Measurements from ENCODE around the gene RXRA. TPM values are rescaled to one million over a fixed set of nuclear protein-coding genes. Genes with fewer than 3 reads are reported as not detected.

RXRA gene
- total and polyA plus RNA-seq, 2 of the 4 experiments (the other 2 are of a cell fraction) = 7.5 to 17.9 TPM

DNA sequence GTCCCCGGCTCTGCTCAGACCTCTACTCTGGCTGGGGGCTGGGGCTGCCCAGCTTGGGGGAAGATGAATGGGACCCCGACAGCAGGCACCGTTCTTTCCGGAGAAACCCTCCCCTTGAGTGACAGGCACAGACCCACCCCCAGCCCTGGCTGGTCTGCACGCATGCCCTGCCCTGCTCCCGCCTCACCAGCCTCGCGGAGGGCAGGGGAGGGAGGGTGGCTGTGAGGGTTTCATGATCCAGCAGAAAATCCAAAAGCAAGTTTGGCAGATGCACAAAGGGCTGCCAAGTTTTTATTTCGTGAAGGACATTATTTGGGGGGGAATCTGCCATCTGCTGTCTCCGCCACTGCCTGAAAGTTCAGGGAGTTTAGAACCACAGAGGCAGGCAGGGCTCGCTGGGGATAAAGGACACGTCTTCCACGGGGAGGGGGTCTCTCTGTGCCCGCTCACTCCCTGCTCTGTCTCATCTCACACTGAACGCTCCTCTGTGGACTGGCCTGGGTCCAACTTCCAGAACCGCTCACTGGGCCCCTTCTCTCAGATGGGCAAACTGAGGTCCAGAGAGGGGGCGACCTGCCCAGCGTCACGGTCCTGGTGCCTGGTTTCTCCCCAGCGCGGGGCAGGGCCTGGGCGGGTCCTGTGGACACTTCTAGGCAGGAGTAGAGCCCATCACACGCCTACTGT, 92.9 kb downstream of the RXRA start:
- H2BK20ac ChIP-seq (ENCODE audit: low read depth, low read length) = no peak overlapping the region
- no peak overlapping the region for H3K56ac ChIP-seq (ENCODE audit: extremely low read depth, insufficient read depth, low read length)
- H3K4me3 ChIP-seq (ENCODE audit: insufficient read depth, low read depth, low read length) = no peak overlapping the region
- WGBS, 2 experiments (ENCODE audit: extremely low coverage in 2 of 2, insufficient read length in 1 of 2) = 77% methylated on average over 15 of the region's 23 CpGs; no CpG with 5 or more reads in 1 of the 2 experiments
- H3K27me3 ChIP-seq (ENCODE audit: control insufficient read depth, insufficient read depth, low read length) = no peaks in the 10 kb centered on the region
- CTCF ChIA-PET = no interaction called here
- H3K36me3 ChIP-seq (ENCODE audit: control insufficient read depth, insufficient read depth, low read length) = peaks cover 62% of the 10 kb centered on the region
- no peak for DNase-seq
- H3K9ac ChIP-seq (ENCODE audit: low read depth, low read length) = no peak overlapping the region
- no peak overlapping the region for H3K18ac ChIP-seq (ENCODE audit: low read depth, low read length)
- H3K4ac ChIP-seq (ENCODE audit: low read depth, low read length) = no peak overlapping the region
- no peak overlapping the region for H2BK5ac ChIP-seq (ENCODE audit: low read depth, low read length, poor library complexity, severe bottlenecking)
- no peak for ATAC-seq (ENCODE audit: low read depth)
- no peak overlapping the region for H2BK120ac ChIP-seq (ENCODE audit: low read depth, low read length)
- no peak overlapping the region for H2AK5ac ChIP-seq (ENCODE audit: low read depth, low read length)
- no peak overlapping the region for H3K14ac ChIP-seq (replicated peaks; ENCODE audit: low read depth, low read length)
- in situ Hi-C loops (cut with MboI; ENCODE audit: low sequenced_read_pairs) = loop anchor here (25.0 kb wide), 1 partner anchor 607 kb away; no protein-coding TSS in a partner anchor
- no peak overlapping the region for H3K4me2 ChIP-seq (ENCODE audit: low read depth, low read length)
- no peak overlapping the region for H2AFZ ChIP-seq (replicated peaks; ENCODE audit: low read length, poor library complexity)
- intact Hi-C loops (cut with micrococcal nuclease) = no loop called here
- H3K27ac ChIP-seq (ENCODE audit: insufficient read depth, low read length) = no peak overlapping the region
- no peak overlapping the region for H4K91ac ChIP-seq (ENCODE audit: insufficient read depth, low read depth, low read length)
- H3K4me1 ChIP-seq (ENCODE audit: control insufficient read depth, insufficient read depth, low read length) = peaks cover 5% of the 10 kb centered on the region
- dilution Hi-C loops (cut with HindIII; ENCODE audit: low sequenced_read_pairs, unreplicated experiment) = no loop called here
- BruUV-seq (replicated peaks) = no TSS peak
- peak overlapping the region; percentile 55 for H2AK9ac ChIP-seq (replicated peaks; ENCODE audit: low read depth, low read length, poor library complexity)
- no peak overlapping the region for H4K5ac ChIP-seq (ENCODE audit: low read depth, low read length)
- no peaks in the 10 kb centered on the region for H3K9me1 ChIP-seq (ENCODE audit: insufficient read depth, low read length)
- H4K20me1 ChIP-seq (ENCODE audit: insufficient read depth, low read length) = peaks cover 36% of the 10 kb centered on the region
- no peak overlapping the region for H3K23ac ChIP-seq (ENCODE audit: low read depth, low read length)
- no peak for TF ChIP-seq FOS (IDR thresholded peaks at IDR 0.05; ENCODE audit: low read depth, low read length)
- TF ChIP-seq MAZ (IDR thresholded peaks at IDR 0.05; ENCODE audit: borderline replicate concordance, low read depth, low read length) = no peak
- no peak for TF ChIP-seq RCOR1 (IDR thresholded peaks at IDR 0.05; ENCODE audit: insufficient replicate concordance, low read length)
- TF ChIP-seq MXI1 (IDR thresholded peaks at IDR 0.05; ENCODE audit: borderline replicate concordance, low read depth, low read length) = no peak
- no peak for TF ChIP-seq NFE2L2 (IDR thresholded peaks at IDR 0.05; ENCODE audit: low read depth, low read length)
- TF ChIP-seq, protein P1, sequence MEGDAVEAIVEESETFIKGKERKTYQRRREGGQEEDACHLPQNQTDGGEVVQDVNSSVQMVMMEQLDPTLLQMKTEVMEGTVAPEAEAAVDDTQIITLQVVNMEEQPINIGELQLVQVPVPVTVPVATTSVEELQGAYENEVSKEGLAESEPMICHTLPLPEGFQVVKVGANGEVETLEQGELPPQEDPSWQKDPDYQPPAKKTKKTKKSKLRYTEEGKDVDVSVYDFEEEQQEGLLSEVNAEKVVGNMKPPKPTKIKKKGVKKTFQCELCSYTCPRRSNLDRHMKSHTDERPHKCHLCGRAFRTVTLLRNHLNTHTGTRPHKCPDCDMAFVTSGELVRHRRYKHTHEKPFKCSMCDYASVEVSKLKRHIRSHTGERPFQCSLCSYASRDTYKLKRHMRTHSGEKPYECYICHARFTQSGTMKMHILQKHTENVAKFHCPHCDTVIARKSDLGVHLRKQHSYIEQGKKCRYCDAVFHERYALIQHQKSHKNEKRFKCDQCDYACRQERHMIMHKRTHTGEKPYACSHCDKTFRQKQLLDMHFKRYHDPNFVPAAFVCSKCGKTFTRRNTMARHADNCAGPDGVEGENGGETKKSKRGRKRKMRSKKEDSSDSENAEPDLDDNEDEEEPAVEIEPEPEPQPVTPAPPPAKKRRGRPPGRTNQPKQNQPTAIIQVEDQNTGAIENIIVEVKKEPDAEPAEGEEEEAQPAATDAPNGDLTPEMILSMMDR (conservative IDR thresholded peaks at IDR 0.05; ENCODE audit: low read depth, low read length) = no peak
- TF ChIP-seq MAFK (IDR thresholded peaks at IDR 0.05; ENCODE audit: low read depth, low read length) = no peak
- TF ChIP-seq CEBPB (IDR thresholded peaks at IDR 0.05; ENCODE audit: low read depth, low read length) = no peak
- TF ChIP-seq RFX5 (IDR thresholded peaks at IDR 0.05; ENCODE audit: low read depth, low read length) = no peak
- TF ChIP-seq CHD1 (IDR thresholded peaks at IDR 0.05; ENCODE audit: low read depth, low read length) = no peak
- TF ChIP-seq, protein P2, sequence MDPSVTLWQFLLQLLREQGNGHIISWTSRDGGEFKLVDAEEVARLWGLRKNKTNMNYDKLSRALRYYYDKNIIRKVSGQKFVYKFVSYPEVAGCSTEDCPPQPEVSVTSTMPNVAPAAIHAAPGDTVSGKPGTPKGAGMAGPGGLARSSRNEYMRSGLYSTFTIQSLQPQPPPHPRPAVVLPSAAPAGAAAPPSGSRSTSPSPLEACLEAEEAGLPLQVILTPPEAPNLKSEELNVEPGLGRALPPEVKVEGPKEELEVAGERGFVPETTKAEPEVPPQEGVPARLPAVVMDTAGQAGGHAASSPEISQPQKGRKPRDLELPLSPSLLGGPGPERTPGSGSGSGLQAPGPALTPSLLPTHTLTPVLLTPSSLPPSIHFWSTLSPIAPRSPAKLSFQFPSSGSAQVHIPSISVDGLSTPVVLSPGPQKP (IDR thresholded peaks at IDR 0.05; ENCODE audit: borderline replicate concordance, low read depth, low read length) = no peak
- TF ChIP-seq BHLHE40 (IDR thresholded peaks at IDR 0.05; ENCODE audit: low read depth, low read length) = no peak
- TF ChIP-seq POLR2A (IDR thresholded peaks at IDR 0.05; ENCODE audit: low read depth, low read length) = no peak
- TF ChIP-seq, protein P3, sequence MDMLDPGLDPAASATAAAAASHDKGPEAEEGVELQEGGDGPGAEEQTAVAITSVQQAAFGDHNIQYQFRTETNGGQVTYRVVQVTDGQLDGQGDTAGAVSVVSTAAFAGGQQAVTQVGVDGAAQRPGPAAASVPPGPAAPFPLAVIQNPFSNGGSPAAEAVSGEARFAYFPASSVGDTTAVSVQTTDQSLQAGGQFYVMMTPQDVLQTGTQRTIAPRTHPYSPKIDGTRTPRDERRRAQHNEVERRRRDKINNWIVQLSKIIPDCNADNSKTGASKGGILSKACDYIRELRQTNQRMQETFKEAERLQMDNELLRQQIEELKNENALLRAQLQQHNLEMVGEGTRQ (IDR thresholded peaks at IDR 0.05; ENCODE audit: low read depth, low read length) = no peak
- no peak for TF ChIP-seq SMC3 (IDR thresholded peaks at IDR 0.05; ENCODE audit: low read depth, low read length)
- no peak for TF ChIP-seq RAD21 (IDR thresholded peaks at IDR 0.05; ENCODE audit: low read length)
- no peaks in the 10 kb centered on the region for H3K9me3 ChIP-seq (ENCODE audit: control insufficient read depth, insufficient read depth, low read length)
- no peak overlapping the region for H2BK15ac ChIP-seq (ENCODE audit: low read depth, low read length)
- no peak overlapping the region for H4K8ac ChIP-seq (ENCODE audit: low read depth in 2 of 2, low read length in 2 of 2)
- peaks cover 5 to 17% of the 10 kb centered on the region in 2 experiments; a peak in 2 of 4 replicates for H3K79me1 ChIP-seq (ENCODE audit: low read depth in 1 of 2, low read length in 2 of 2)
- POLR2A ChIA-PET (ENCODE audit: unreplicated experiment) = no interaction called here
